Heart left ventricle (tissue), 16 donors: Measurements from ENCODE around the gene MTO1. TPM values are rescaled to one million over a fixed set of nuclear protein-coding genes. Genes with fewer than 3 reads are reported as not detected.
"Not testable (repeated sequence)": the region's sequence is repeated elsewhere in the genome, so short reads cannot be mapped to it uniquely, and the experiment has no call there.

Source experiments
- ATAC-seq, 4 donors: fragments of 200-7000 bp; cut with Tn5 transposase; one replicate each; pipeline ENCODE4 v1.9.1; 2020 to 2022; ENCODE audit warnings: moderate library complexity in 4 of 4, mild to moderate bottlenecking in 3 of 4, moderate number of reproducible peaks in 1 of 4
- DNase-seq, 5 donors: peaks; one replicate each; pipeline ENCODE4 v3.0.0-alpha.2; 2020
- H3K27ac ChIP-seq, 12 donors: fragments of 200-600 bp; sonication (generic) in 4 of 12; one replicate each; pipeline versions ENCODE4 v1.5.0 to v1.8.0; 2016 to 2022; ENCODE audit warnings: mild to moderate bottlenecking in 2 of 12
- H3K27me3 ChIP-seq, 9 donors: fragments of 200-600 bp; sonication (generic) in 2 of 9; one replicate each; pipeline versions ENCODE4 v1.5.1 to v1.8.0; 2016 to 2022; ENCODE audit warnings: mild to moderate bottlenecking in 3 of 9
- H3K36me3 ChIP-seq, 9 donors: fragments of 200-600 bp; sonication (generic) in 2 of 9; one replicate each; pipeline versions ENCODE4 v1.5.0 to v1.8.0; 2018 to 2022; ENCODE audit warnings: mild to moderate bottlenecking in 2 of 9
- H3K4me1 ChIP-seq, 12 donors: fragments of 200-600 bp; sonication (generic) in 4 of 12; one replicate each; pipeline versions ENCODE4 v1.5.0 to v1.8.0; 2016 to 2022; ENCODE audit warnings: mild to moderate bottlenecking in 3 of 12
- H3K4me3 ChIP-seq, 12 donors: fragments of 200-600 bp; sonication (generic) in 4 of 12; one replicate each; pipeline versions ENCODE4 v1.5.0 to v1.8.0; 2017 to 2022; ENCODE audit warnings: mild to moderate bottlenecking in 9 of 12, moderate library complexity in 4 of 12
- H3K9me3 ChIP-seq, 12 donors: fragments of 200-600 bp; sonication (generic) in 4 of 12; one replicate each; pipeline versions ENCODE4 v1.5.0 to v1.8.0; 2016 to 2022; ENCODE audit warnings: mild to moderate bottlenecking in 1 of 12
- CTCF ChIP-seq, 12 donors: fragments of 200-600 bp; sonication (generic) in 4 of 12; IDR thresholded peaks; one replicate each; pipeline versions ENCODE4 v1.5.0 to v1.8.0; 2018 to 2022; ENCODE audit warnings: antibody characterized with exemption in 12 of 12, mild to moderate bottlenecking in 5 of 12
- POLR2A ChIP-seq, 2 donors: fragments of 450-650 bp; IDR thresholded peaks; one replicate each; pipeline ENCODE4 v1.6.1; 2017; ENCODE audit warnings: antibody characterized with exemption in 2 of 2, mild to moderate bottlenecking in 2 of 2, moderate library complexity in 2 of 2
- WGBS, 4 donors: extraction: QIAGEN DNeasy Blood & Tissue Kit in 2 of 4; methylation state at CpG; one replicate each; pipeline versions ENCODE4 v1.1.5 to v1.1.7; 2013 to 2018; 5-methylcytosine and 5-hydroxymethylcytosine counted together
- intact Hi-C, 10 donors: fragments of 100-400 bp; cut with DNase I; formaldehyde crosslinking; loops; one replicate each; pipeline versions ENCODE4 v1.11.1 to v1.14.2; 2022
- polyA plus RNA-seq, 2 donors: library from polyadenylated mRNA; stranded (reverse); fragments of 200-250 nt; gene quantifications; one replicate each; pipeline ENCODE4 v1.2.3, GENCODE V29; 2013
- total RNA-seq, 9 donors: library from RNA; depleted of rRNA in 2 of 9; stranded (reverse); fragments of >200 nt in 2 of 9; fragmentation: NEBNext Ultra II Directional in 3 of 9; extraction: Animal tissue kit (Norgen Biotek cat#: 25700) in 3 of 9; gene quantifications; one replicate each; pipeline versions ENCODE4 v1.1.0 to v1.2.4, GENCODE V29; 2016 to 2023
- donor health status: ischemic (EF 13 %, LVEDD 7.1; RV severe dilation, severe dysfunction).
- donor health status: healthy with polysubstance abuse.
- donor health status: DM: no; HTN: yes; CAD: no.
- donor health status: DM: no; HTN: no; CAD: no.
- donor health status: ischemic (EF 25% LVEDD 6.9; RV normal size, moderate dysfunction).
- donor health status: ischemic (EF 25% LVEDD 5.7; RV mildly dilated, moderate dysfunction).
- donor health status: healthy.
- donor health status: DM: yes; HTN: yes; CAD: no.
- donor health status: ischemic (EF 35%, LVEDD 5.7; RV mildly dilated, moderate dysfunction).
- donor health status: nonischemic (EF 11% LVEDD 7.7; RV severe dilation, severe dysfunction).
- donor health status: DM: yes; HTN: yes; CAD: no.
- donor health status: PGD.
- donor health status: ischemic (EF 29% LVEDD 5.4; RV normal size, mild dysfunction).
- donor health status: nonischemic (EF 23%, LVEDD 6.1; RV moderate dilation, normal function).

Gene MTO1
- total and polyA plus RNA-seq, 11 donors, result 8.6 to 32.2 (median 23.0) TPM

- DNase-seq (no peak), ATAC-seq (no peak)
- peaks cover 0 to 4% (median 0%) of the 10 kb centered on the region in 12 donors for H3K4me1 ChIP-seq
- WGBS, 4 donors, result 55 to 58% (median 58%) methylated on average over 7 of the region's 7 CpGs
- intact Hi-C loops, result loop anchor here in 1 of 10 donors (10.0 kb wide), 2 partner anchors 56 to 1986 kb away; no protein-coding TSS in a partner anchor
- no peaks in the 10 kb centered on the region for H3K9me3 ChIP-seq
- H3K36me3 ChIP-seq, result no peaks in the 10 kb centered on the region
- H3K27me3 ChIP-seq, result peaks cover 0 to 5% (median 0%) of the 10 kb centered on the region in 9 donors
- H3K27ac ChIP-seq, result no peak overlapping the region
- no peak for TF ChIP-seq CTCF (IDR thresholded peaks at IDR 0.05)
- no peak for TF ChIP-seq POLR2A (IDR thresholded peaks at IDR 0.05)
- no peak overlapping the region for H3K4me3 ChIP-seq
Measured at GRCh38 chr6:73528897-73529296, 67.4 kb downstream of the MTO1 start.

- Histone ChIP-seq H3K36me3 (no peaks in the 10 kb centered on the region), H3K27me3 (no peaks in the 10 kb centered on the region), H3K4me1 (no peaks in the 10 kb centered on the region), H3K9me3 (no peaks in the 10 kb centered on the region), H3K27ac (no peak overlapping the region), H3K4me3 (no peak overlapping the region)
- 88 to 94% (median 92%) methylated on average over 3 of the region's 3 CpGs for WGBS, 4 donors
- intact Hi-C loops, result no loop called here
- ATAC-seq, result no peak
- no peak for TF ChIP-seq POLR2A (IDR thresholded peaks at IDR 0.05)
- TF ChIP-seq CTCF (IDR thresholded peaks at IDR 0.05), result no peak
- DNase-seq, result no peak
Measured at GRCh38 chr6:73532293-73532692, 70.8 kb downstream of the MTO1 start.

DNA sequence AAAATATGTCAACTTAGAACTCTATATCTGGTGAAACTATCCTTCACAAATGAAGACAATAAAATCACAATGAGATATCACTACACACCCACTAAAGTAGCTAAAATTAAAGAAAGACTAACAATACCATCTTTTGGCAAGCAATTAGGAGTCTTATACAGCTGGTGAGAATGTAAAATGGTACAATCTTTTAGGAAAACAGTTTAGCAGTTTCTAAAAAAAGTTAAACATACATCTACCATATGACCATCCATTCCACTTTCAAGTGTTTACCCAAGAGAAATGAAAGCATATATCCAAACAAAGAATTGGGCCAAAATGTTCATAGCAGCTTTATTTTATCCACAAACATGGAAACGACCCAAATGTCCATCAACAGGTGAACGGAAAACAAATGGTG lies 73.1 kb downstream of the MTO1 start:
- intact Hi-C loops, result loop anchor here in 1 of 10 donors (2.0 kb wide), 1 partner anchor 40 kb away; no protein-coding TSS in a partner anchor
- DNase-seq (no peak), ATAC-seq (no peak)
- WGBS, 4 donors, result 75 to 85% (median 83%) methylated on average over 2 of the region's 2 CpGs
- Histone ChIP-seq H3K27ac (no peak overlapping the region), H3K4me3 (no peak overlapping the region), H3K9me3 (no peaks in the 10 kb centered on the region), H3K36me3 (no peaks in the 10 kb centered on the region), H3K4me1 (no peaks in the 10 kb centered on the region), H3K27me3 (no peaks in the 10 kb centered on the region)
- no peak for TF ChIP-seq POLR2A (IDR thresholded peaks at IDR 0.05)
- TF ChIP-seq CTCF (IDR thresholded peaks at IDR 0.05), result no peak

- TF ChIP-seq POLR2A (IDR thresholded peaks at IDR 0.05), result no peak
Measured at GRCh38 chr6:73537677-73538076, 76.1 kb downstream of the MTO1 start.

DNA sequence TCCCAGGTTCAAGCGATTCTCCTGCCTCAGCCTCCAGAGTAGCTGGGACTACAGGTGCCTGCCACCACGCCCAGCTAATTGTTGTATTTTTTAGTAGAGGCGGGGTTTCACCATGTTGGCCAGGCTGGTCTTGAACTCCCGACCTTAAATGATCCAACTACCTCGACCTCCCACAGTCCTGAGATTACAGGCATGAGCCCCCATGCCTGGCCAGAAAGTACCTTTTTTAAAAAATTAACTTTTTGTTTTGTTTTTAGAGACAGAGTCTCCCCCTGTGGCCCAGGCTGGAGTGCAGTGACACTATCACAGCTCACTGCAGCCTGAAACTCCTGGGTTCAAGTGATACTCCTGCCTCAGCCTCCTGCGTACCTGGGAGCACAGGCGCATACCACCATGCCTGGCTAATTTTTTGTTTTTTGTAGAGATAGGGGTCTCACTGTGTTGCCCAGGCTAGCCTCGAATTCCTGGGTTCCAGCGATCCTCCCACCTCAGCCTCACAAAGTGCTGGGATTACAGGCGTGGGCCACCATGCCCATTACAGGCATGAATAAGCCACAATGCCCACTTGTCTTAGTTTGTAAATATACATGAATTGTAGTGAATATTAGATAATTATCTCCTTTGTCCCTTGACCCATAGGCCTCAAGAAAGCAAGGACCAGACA lies 76.7 kb downstream of the MTO1 start:
- WGBS, 4 donors, result 93 to 95% (median 95%) methylated on average over 10 of the region's 10 CpGs
- ATAC-seq (no peak), DNase-seq (no peak)
- H3K4me1 ChIP-seq, result no peaks in the 10 kb centered on the region
- no peaks in the 10 kb centered on the region for H3K9me3 ChIP-seq
- H3K4me3 ChIP-seq, result no peak overlapping the region
- H3K27me3 ChIP-seq, result no peaks in the 10 kb centered on the region
- no peak for TF ChIP-seq POLR2A (IDR thresholded peaks at IDR 0.05)
- no peak for TF ChIP-seq CTCF (IDR thresholded peaks at IDR 0.05)
- intact Hi-C loops, result no loop called here
- no peaks in the 10 kb centered on the region for H3K36me3 ChIP-seq
- no peak overlapping the region for H3K27ac ChIP-seq

More at GRCh38 chr6:73537677-73538076, 76.1 kb downstream of the MTO1 start:
- H3K36me3 ChIP-seq, result no peaks in the 10 kb centered on the region
- ATAC-seq (no peak), DNase-seq (no peak)
- no peak overlapping the region for H3K27ac ChIP-seq
- no peak overlapping the region for H3K4me3 ChIP-seq
- intact Hi-C loops, result no loop called here
- no peaks in the 10 kb centered on the region for H3K4me1 ChIP-seq
- no peaks in the 10 kb centered on the region for H3K27me3 ChIP-seq
- no peaks in the 10 kb centered on the region for H3K9me3 ChIP-seq
- WGBS, 4 donors, result 80 to 83% (median 81%) methylated on average over 3 of the region's 3 CpGs

DNA sequence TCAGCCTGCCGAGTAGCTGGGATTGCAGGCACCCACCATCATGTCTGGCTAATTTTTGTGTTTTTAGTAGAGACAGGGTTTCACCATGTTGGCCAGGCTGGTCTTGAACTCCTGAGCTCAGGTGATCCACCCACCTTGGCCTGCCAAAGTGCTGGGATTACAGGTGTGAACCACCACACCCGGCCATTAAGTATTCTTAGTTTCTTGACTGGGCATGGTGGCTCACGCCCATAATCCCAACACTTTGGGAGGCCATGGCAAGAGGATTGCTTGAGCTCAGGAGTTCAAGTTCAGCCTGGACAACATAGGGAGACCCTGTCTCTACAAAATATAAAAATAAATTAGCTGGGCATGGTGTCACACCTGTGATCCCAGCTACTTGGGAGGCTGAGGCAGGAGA lies 80.9 kb downstream of the MTO1 start:
- H3K36me3 ChIP-seq, H3K27ac ChIP-seq, H3K27me3 ChIP-seq, H3K9me3 ChIP-seq, DNase-seq, H3K4me3 ChIP-seq, ATAC-seq, intact Hi-C loops, H3K4me1 ChIP-seq: not testable (repeated sequence)
- WGBS, 4 donors, result 93 to 100% (median 95%) methylated on average over 3 of the region's 3 CpGs
